ENCODE measurements around the gene SIX5. TPM values are rescaled to one million over a fixed set of nuclear protein-coding genes. Genes with fewer than 3 reads are reported as not detected.

SIX5 gene
- total RNA-seq, 1 donor from 2014 or later, result 26.3 TPM

- intact Hi-C loops (cut with DNase I), result no loop called here
- peak; percentile 94 for DNase-seq (ENCODE audit: low spot score)
- peak; percentile 80 for ATAC-seq
These were observed 10.4 kb upstream of the SIX5 start for GRCh38 chr19:45779231-45780145.

GRCh38 chr19:45778010-45778661 is 9.1 kb upstream of the SIX5 start:
- ATAC-seq (no peak), DNase-seq (ENCODE audit: low spot score) (no peak)
- intact Hi-C loops (cut with DNase I), result no loop called here

- DNase-seq (ENCODE audit: low spot score) (no peak), ATAC-seq (no peak)
- intact Hi-C loops (cut with DNase I), result no loop called here
These were observed 8.4 kb upstream of the SIX5 start for GRCh38 chr19:45777395-45777961.

GRCh38 chr19:45774765-45775164 is 5.7 kb upstream of the SIX5 start:
- intact Hi-C loops (cut with DNase I), result no loop called here
- ATAC-seq (no peak), DNase-seq (ENCODE audit: low spot score) (no peak)

GRCh38 chr19:45773384-45773783 is 4.3 kb upstream of the SIX5 start:
- ATAC-seq, result no peak
- no peak for DNase-seq (ENCODE audit: low spot score)
- intact Hi-C loops (cut with DNase I), result no loop called here

GRCh38 chr19:45772912-45773311 is 3.9 kb upstream of the SIX5 start:
- DNase-seq (ENCODE audit: low spot score) (no peak), ATAC-seq (no peak)
- intact Hi-C loops (cut with DNase I), result no loop called here

GRCh38 chr19:45772130-45772840 is 3.2 kb upstream of the SIX5 start:
- no peak for ATAC-seq
- intact Hi-C loops (cut with DNase I), result no loop called here
- no peak for DNase-seq (ENCODE audit: low spot score)

GRCh38 chr19:45771311-45771933 is 2.4 kb upstream of the SIX5 start:
- intact Hi-C loops (cut with DNase I), result no loop called here
- ATAC-seq (no peak), DNase-seq (ENCODE audit: low spot score) (peak; percentile 78)

GRCh38 chr19:45770192-45771101 is 1.4 kb upstream of the SIX5 start:
- ATAC-seq (peak; percentile 80), DNase-seq (ENCODE audit: low spot score) (peak; percentile 96)
- intact Hi-C loops (cut with DNase I), result no loop called here

- ATAC-seq (peak; percentile 4), DNase-seq (ENCODE audit: low spot score) (peak; percentile 84)
- intact Hi-C loops (cut with DNase I), result loop anchor here (10.0 kb wide), 1 partner anchor 75 kb away; the partner anchor contains the start of genes QPCTL and SNRPD2
These were observed 754 bp upstream of the SIX5 start for GRCh38 chr19:45769821-45770191.

- DNase-seq (ENCODE audit: low spot score) (no peak), ATAC-seq (no peak)
- intact Hi-C loops (cut with DNase I), result loop anchor here (10.0 kb wide), 1 partner anchor 74 kb away; the partner anchor contains the start of genes QPCTL and SNRPD2
These were observed 433 bp downstream of the SIX5 start for GRCh38 chr19:45768655-45768983.

- DNase-seq (ENCODE audit: low spot score) (peak; percentile 81), ATAC-seq (no peak)
- intact Hi-C loops (cut with DNase I), result loop anchor here (10.0 kb wide), 1 partner anchor 73 kb away; the partner anchor contains the start of genes QPCTL and SNRPD2
These were observed 984 bp downstream of the SIX5 start for GRCh38 chr19:45767881-45768654.

- ATAC-seq (peak; percentile 31), DNase-seq (ENCODE audit: low spot score) (peak; percentile 91)
- intact Hi-C loops (cut with DNase I), result loop anchor here (10.0 kb wide), 1 partner anchor 73 kb away; the partner anchor contains the start of genes QPCTL and SNRPD2
These were observed 1.6 kb downstream of the SIX5 start for GRCh38 chr19:45767410-45767880.

GRCh38 chr19:45766869-45767346 is 2.1 kb downstream of the SIX5 start:
- DNase-seq (ENCODE audit: low spot score), result no peak
- intact Hi-C loops (cut with DNase I), result loop anchor here (10.0 kb wide), 1 partner anchor 72 kb away; the partner anchor contains the start of genes QPCTL and SNRPD2

GRCh38 chr19:45766296-45766868 is 2.7 kb downstream of the SIX5 start:
- no peak for DNase-seq (ENCODE audit: low spot score)
- intact Hi-C loops (cut with DNase I), result loop anchor here (10.0 kb wide), 1 partner anchor 72 kb away; the partner anchor contains the start of genes QPCTL and SNRPD2
- no peak for ATAC-seq

More at GRCh38 chr19:45766869-45767346, 2.1 kb downstream of the SIX5 start:
- no peak for ATAC-seq

- DNase-seq (ENCODE audit: low spot score) (no peak), ATAC-seq (no peak)
- intact Hi-C loops (cut with DNase I), result loop anchor here (10.0 kb wide), 1 partner anchor 71 kb away; the partner anchor contains the start of genes QPCTL and SNRPD2
These were observed 3.3 kb downstream of the SIX5 start for GRCh38 chr19:45765702-45766295.
